Liver (tissue), 3 donors: ENCODE data around the gene ORMDL3.
A peak's percentile ranks its signal among the peaks of the same experiment; 100 is the strongest.

Experiments
- ATF3 ChIP-seq: IDR thresholded peaks from 2 replicates; pipeline ENCODE4 v1.6.1; 2016; ENCODE audit warnings: antibody characterized with exemption
- CTCF ChIP-seq: fragments of 150-350 bp; IDR thresholded peaks from 2 replicates; pipeline ENCODE4 v1.5.1; 2017; ENCODE audit warnings: improper control_type of control experiment, low read depth, low read length; ENCODE audit not compliant: missing input control
- JUND ChIP-seq, 2 donors: IDR thresholded peaks; 2 replicates each; pipeline ENCODE4 v1.6.1; 2016; ENCODE audit warnings: antibody characterized with exemption in 2 of 2
- NR2F2 ChIP-seq: IDR thresholded peaks from 2 replicates; pipeline ENCODE4 v1.6.1; 2016; ENCODE audit warnings: antibody characterized with exemption
- RXRA ChIP-seq, 2 donors: IDR thresholded peaks; 2 replicates each; pipeline ENCODE4 v1.6.1; 2017 to 2018; ENCODE audit warnings: antibody characterized with exemption in 2 of 2, mild to moderate bottlenecking in 1 of 2
- donor health status: healthy.
- donor health status: healthy.

- no peak for TF ChIP-seq ATF3
- TF ChIP-seq NR2F2 = peak; percentile 81
- TF ChIP-seq RXRA (IDR thresholded peaks at IDR 0.05) = peak; percentile 94 to 96
- TF ChIP-seq CTCF = no peak
- peak; percentile 64 to 86 for TF ChIP-seq JUND (IDR thresholded peaks at IDR 0.05)
Measured at GRCh38 chr17:39923836-39924690, 3.3 kb downstream of the ORMDL3 start.
